Testis (tissue), 3 donors: ENCODE data around the gene DPP6. TPM values are rescaled to one million over a fixed set of nuclear protein-coding genes. Genes with fewer than 3 reads are reported as not detected.

Experiments
- DNase-seq: peaks from one replicate; pipeline ENCODE4 v3.0.0-alpha.2; 2019
- H3K27ac ChIP-seq, 2 donors: fragments of 200-600 bp; sonication (generic); one replicate each; pipeline ENCODE4 v1.5.1; 2019
- H3K27me3 ChIP-seq: fragments of 200-600 bp; sonication (generic); one replicate; pipeline ENCODE4 v1.5.1; 2019
- H3K36me3 ChIP-seq: fragments of 200-600 bp; sonication (generic); one replicate; pipeline ENCODE4 v1.5.1; 2017; ENCODE audit warnings: low read depth; ENCODE audit errors: missing control alignments
- H3K4me1 ChIP-seq: fragments of 200-600 bp; sonication (generic); one replicate; pipeline ENCODE4 v1.5.1; 2019
- H3K4me3 ChIP-seq, 2 donors: fragments of 200-600 bp; sonication (generic); one replicate each; pipeline ENCODE4 v1.5.1; 2017 to 2019
- H3K9me3 ChIP-seq: fragments of 200-600 bp; sonication (generic); one replicate; pipeline ENCODE4 v1.5.1; 2017
- POLR2A ChIP-seq: fragments of 450-650 bp; IDR thresholded peaks from one replicate; pipeline ENCODE4 v1.6.1; 2017; ENCODE audit warnings: antibody characterized with exemption, mild to moderate bottlenecking, moderate library complexity
- whole genome bisulfite sequencing, 2 donors: methylation state at CpG; one replicate each; pipeline ENCODE4 v1.1.5; 2018; 5-methylcytosine and 5-hydroxymethylcytosine counted together
- intact Hi-C: fragments of 100-400 bp; cut with DNase I; formaldehyde crosslinking; loops from one replicate; pipeline ENCODE4 v1.15.1; 2023; ENCODE audit warnings: low total_unique reads
- polyA plus RNA-seq: library from polyadenylated mRNA; stranded (reverse); fragments of 350-450 nt; fragmentation: Illumina TruSeq; extraction: RNeasy Lipid Tissue Mini Kit (QIAGEN cat#74804); gene quantifications from one replicate; pipeline ENCODE4 v1.2.3, GENCODE V29; 2014; ENCODE audit warnings: low read depth, low replicate concordance; ENCODE audit not compliant: insufficient read depth
- total RNA-seq, 2 donors: library from RNA; depleted of rRNA; stranded (reverse); fragments of >200 nt; gene quantifications; one replicate each; pipeline ENCODE4 v1.2.3, GENCODE V29; 2016
- TF ChIP-seq, protein P1 (sequence below), 3 experiments: fragments of 450-650 bp in 2 of 3; fragments of 200-600 bp in 1 of 3; sonication (generic) in 1 of 3; IDR thresholded peaks; one replicate each; pipeline ENCODE4 v1.5.1; 2016 to 2019; ENCODE audit warnings: antibody characterized with exemption in 3 of 3, mild to moderate bottlenecking in 2 of 3, moderate library complexity in 1 of 3

Gene DPP6
- total and polyA plus RNA-seq, 3 donors from 2014 or later = 26.0 to 78.3 (median 52.8) TPM

DNA sequence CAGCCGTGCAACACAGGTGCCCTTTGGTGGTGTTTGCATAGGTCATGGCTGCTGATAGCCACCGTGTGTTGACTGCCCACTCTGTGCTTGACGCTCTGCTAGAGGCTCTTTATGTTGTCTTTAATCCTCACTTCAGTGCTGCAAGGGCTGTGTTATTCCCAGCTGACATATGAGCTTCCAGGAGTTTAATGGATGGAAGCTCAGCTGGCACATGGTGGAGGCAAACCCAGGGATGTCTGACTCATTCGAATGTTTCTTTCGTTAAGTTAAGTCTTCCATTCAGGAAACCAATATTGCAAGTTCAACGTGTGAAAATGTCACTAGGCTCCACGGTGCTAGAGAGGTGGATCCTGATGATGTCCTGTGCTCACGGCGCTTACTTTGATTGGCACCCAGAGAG is 378.4 kb downstream of the DPP6 start:
- H3K9me3 ChIP-seq = no peaks in the 10 kb centered on the region
- H3K27me3 ChIP-seq = no peaks in the 10 kb centered on the region
- intact Hi-C loops = no loop called here
- no peak for DNase-seq
- H3K27ac ChIP-seq = no peak overlapping the region
- WGBS, 2 donors = 84 to 91% methylated on average over 8 to 9 of the region's 9 CpGs
- H3K4me3 ChIP-seq = no peak overlapping the region
- TF ChIP-seq, protein P1, sequence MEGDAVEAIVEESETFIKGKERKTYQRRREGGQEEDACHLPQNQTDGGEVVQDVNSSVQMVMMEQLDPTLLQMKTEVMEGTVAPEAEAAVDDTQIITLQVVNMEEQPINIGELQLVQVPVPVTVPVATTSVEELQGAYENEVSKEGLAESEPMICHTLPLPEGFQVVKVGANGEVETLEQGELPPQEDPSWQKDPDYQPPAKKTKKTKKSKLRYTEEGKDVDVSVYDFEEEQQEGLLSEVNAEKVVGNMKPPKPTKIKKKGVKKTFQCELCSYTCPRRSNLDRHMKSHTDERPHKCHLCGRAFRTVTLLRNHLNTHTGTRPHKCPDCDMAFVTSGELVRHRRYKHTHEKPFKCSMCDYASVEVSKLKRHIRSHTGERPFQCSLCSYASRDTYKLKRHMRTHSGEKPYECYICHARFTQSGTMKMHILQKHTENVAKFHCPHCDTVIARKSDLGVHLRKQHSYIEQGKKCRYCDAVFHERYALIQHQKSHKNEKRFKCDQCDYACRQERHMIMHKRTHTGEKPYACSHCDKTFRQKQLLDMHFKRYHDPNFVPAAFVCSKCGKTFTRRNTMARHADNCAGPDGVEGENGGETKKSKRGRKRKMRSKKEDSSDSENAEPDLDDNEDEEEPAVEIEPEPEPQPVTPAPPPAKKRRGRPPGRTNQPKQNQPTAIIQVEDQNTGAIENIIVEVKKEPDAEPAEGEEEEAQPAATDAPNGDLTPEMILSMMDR (IDR thresholded peaks at IDR 0.05) = no peak
- TF ChIP-seq POLR2A = no peak
- H3K36me3 ChIP-seq = no peaks in the 10 kb centered on the region
- H3K4me1 ChIP-seq = no peaks in the 10 kb centered on the region

- Histone ChIP-seq H3K4me3 (no peak overlapping the region), H3K4me1 (no peaks in the 10 kb centered on the region), H3K9me3 (no peaks in the 10 kb centered on the region), H3K36me3 (no peaks in the 10 kb centered on the region), H3K27me3 (no peaks in the 10 kb centered on the region), H3K27ac (no peak overlapping the region)
- DNase-seq = no peak
- WGBS, 2 donors = 75 to 89% methylated on average over 9 of the region's 9 CpGs
- no peak for TF ChIP-seq POLR2A
- TF ChIP-seq, protein P1 (IDR thresholded peaks at IDR 0.05) = no peak
- intact Hi-C loops = no loop called here
Measured at GRCh38 chr7:154431045-154431444, 378.8 kb downstream of the DPP6 start.

DNA sequence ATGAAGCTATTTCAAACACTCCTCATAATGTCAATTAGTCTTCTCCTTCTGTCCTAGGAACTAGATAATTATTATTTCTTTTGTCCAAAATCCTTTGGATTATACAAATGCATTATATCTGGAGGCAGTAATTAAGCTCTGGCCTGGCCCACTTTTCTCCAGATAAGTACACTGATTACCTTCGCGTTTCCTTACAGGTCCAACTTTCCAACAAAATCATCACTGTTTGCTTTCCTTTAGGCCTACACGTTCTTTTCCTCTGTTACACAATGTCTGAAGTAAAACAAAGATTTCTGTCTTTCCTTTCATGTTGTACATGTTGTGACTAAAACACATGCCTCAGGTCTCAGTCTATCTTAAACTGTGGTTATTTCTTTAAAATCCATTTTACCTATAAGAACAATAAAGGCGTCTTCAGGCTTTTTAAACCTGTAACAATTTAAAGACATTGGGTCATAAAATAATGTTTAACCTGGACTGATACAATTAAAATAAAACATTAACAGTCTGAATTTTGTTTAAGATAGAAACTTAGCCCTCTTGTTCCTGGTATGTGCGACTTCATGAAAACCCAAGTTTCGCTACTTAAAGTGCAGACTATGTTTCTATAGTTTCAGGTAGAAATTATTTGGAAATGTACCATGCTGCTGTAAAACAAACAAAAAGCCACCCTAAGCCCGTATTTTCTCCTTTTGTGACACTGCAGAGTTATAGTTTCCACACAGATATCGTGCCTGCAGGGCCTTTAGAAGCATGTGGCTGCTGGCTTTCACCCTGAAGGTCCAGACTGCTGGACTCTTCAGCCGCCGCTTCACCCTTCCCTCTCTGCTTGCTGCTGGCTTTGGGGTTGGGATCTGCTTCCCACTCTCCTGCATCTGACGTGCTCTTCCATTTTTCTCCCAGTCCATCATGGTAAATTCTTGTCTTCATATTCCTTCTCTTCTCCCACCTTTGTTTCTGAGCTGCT is 381.7 kb downstream of the DPP6 start:
- TF ChIP-seq, protein P1 (IDR thresholded peaks at IDR 0.05) = no peak
- TF ChIP-seq POLR2A = no peak
- Histone ChIP-seq H3K36me3 (no peaks in the 10 kb centered on the region), H3K4me3 (no peak overlapping the region), H3K27me3 (no peaks in the 10 kb centered on the region), H3K9me3 (no peaks in the 10 kb centered on the region), H3K4me1 (no peaks in the 10 kb centered on the region), H3K27ac (no peak overlapping the region)
- 76 to 81% methylated on average over 11 of the region's 11 CpGs for WGBS, 2 donors
- DNase-seq = no peak
- intact Hi-C loops = no loop called here

GRCh38 chr7:154436560-154436959 is 384.4 kb downstream of the DPP6 start:
- TF ChIP-seq, protein P1 (IDR thresholded peaks at IDR 0.05) = no peak
- no peak for TF ChIP-seq POLR2A

More at GRCh38 chr7:154436560-154436959, 384.4 kb downstream of the DPP6 start:
- no peak overlapping the region for H3K4me3 ChIP-seq
- DNase-seq = no peak
- H3K9me3 ChIP-seq = no peaks in the 10 kb centered on the region
- intact Hi-C loops = no loop called here
- H3K27me3 ChIP-seq = no peaks in the 10 kb centered on the region
- H3K4me1 ChIP-seq = no peaks in the 10 kb centered on the region
- H3K27ac ChIP-seq = no peak overlapping the region
- WGBS, 2 donors = 87% methylated on average over 4 of the region's 4 CpGs
- no peaks in the 10 kb centered on the region for H3K36me3 ChIP-seq
